A673 (cell line): ENCODE data around the gene PDE6B. TPM values are rescaled to one million over a fixed set of nuclear protein-coding genes. Genes with fewer than 3 reads are reported as not detected.

Experiments used
- BruUV-seq: library from RNA; stranded (reverse); fragments of 400-500 nt; replicated peaks from 2 replicates; lab custom pipeline; 2021; lab: Mats Ljungman, UMichigan
- CTCF ChIA-PET: fragments of 300-600 bp; sonication (Branson Sonifier 250); formaldehyde crosslinking; loops from one replicate; lab custom pipeline; 2022; ENCODE audit warnings: antibody characterized with exemption; lab: Charles Lee
- POLR2A ChIA-PET: fragments of 300-600 bp; sonication (Branson Sonifier 250); formaldehyde crosslinking; loops from one replicate; lab custom pipeline; 2022; ENCODE audit warnings: antibody characterized with exemption; ENCODE audit not compliant: low non-redundant PET; lab: Charles Lee
- DNase-seq: peaks from one replicate; pipeline ENCODE4 v3.0.0-alpha.2; 2015; ENCODE audit warnings: low spot score
- H3K27ac ChIP-seq: fragments of 200-600 bp; sonication (generic); 2 replicates; pipeline ENCODE4 v1.5.1; 2016; ENCODE audit warnings: mixed run types, low read depth, mild to moderate bottlenecking, mixed read lengths, antibody characterized with exemption, low read length; ENCODE audit not compliant: poor library complexity, severe bottlenecking
- H3K27me3 ChIP-seq: fragments of 200-600 bp; sonication (generic); replicated peaks from 2 replicates; pipeline ENCODE4 v1.6.1; 2017; ENCODE audit warnings: mixed run types, low read depth, mild to moderate bottlenecking, mixed read lengths, antibody characterized with exemption, low read length; ENCODE audit not compliant: insufficient read depth, poor library complexity
- H3K36me3 ChIP-seq: fragments of 200-600 bp; sonication (generic); 2 replicates; pipeline ENCODE4 v1.6.1; 2016; ENCODE audit warnings: mixed run types, mild to moderate bottlenecking, mixed read lengths, antibody characterized with exemption, low read length; ENCODE audit not compliant: insufficient read depth, poor library complexity, severe bottlenecking
- H3K4me1 ChIP-seq: fragments of 200-600 bp; sonication (generic); 2 replicates; pipeline ENCODE4 v1.6.1; 2017; ENCODE audit warnings: mixed run types, mild to moderate bottlenecking, mixed read lengths, antibody characterized with exemption, low read length; ENCODE audit not compliant: insufficient read depth, poor library complexity, severe bottlenecking
- H3K4me3 ChIP-seq: fragments of 200-600 bp; sonication (generic); 2 replicates; pipeline ENCODE4 v1.5.1; 2016; ENCODE audit warnings: low read depth, mixed run types, mild to moderate bottlenecking, mixed read lengths, low read length; ENCODE audit not compliant: poor library complexity, severe bottlenecking
- H3K9me3 ChIP-seq: fragments of 200-600 bp; sonication (generic); 2 replicates; pipeline ENCODE4 v1.6.1; 2016; ENCODE audit warnings: mixed run types, low read depth, mild to moderate bottlenecking, mixed read lengths, antibody characterized with exemption, low read length; ENCODE audit not compliant: poor library complexity, severe bottlenecking
- CTCF ChIP-seq: fragments of 300-800, 200-600 bp; sonication (generic); conservative IDR thresholded peaks from 2 replicates; pipeline ENCODE4 v1.5.1; 2017; ENCODE audit warnings: low read depth, mild to moderate bottlenecking, antibody characterized with exemption, low read length, moderate library complexity, mixed read lengths
- EZH2 ChIP-seq: fragments of 200-600 bp; sonication (generic); IDR thresholded peaks from 2 replicates; pipeline ENCODE4 v1.6.1; 2017; ENCODE audit warnings: borderline replicate concordance, low read depth, mild to moderate bottlenecking, mixed read lengths, antibody characterized with exemption, low read length; ENCODE audit not compliant: poor library complexity, severe bottlenecking
- intact Hi-C: fragments of 100-400 bp; cut with micrococcal nuclease; formaldehyde crosslinking; loops from one replicate; pipeline ENCODE4 v1.10.0; 2022; ENCODE audit not compliant: unreplicated experiment
- total RNA-seq: library from RNA; stranded (reverse); gene quantifications from 2 replicates; pipeline ENCODE4 v1.2.3, GENCODE V29; 2021

PDE6B gene
- total RNA-seq, 1 experiment from 2014 or later: 10.4 TPM

- no peak for TF ChIP-seq CTCF
- TF ChIP-seq EZH2: no peak
- no peaks in the 10 kb centered on the region for H3K36me3 ChIP-seq
- ChIA-PET POLR2A (no interaction called here), CTCF (no interaction called here)
- no peaks in the 10 kb centered on the region for H3K9me3 ChIP-seq
- no peak overlapping the region for H3K4me3 ChIP-seq
- H3K27me3 ChIP-seq: no peaks in the 10 kb centered on the region
- no peaks in the 10 kb centered on the region for H3K4me1 ChIP-seq
- DNase-seq: no peak
- no peak overlapping the region for H3K27ac ChIP-seq
- BruUV-seq: no TSS peak
- intact Hi-C loops: no loop called here
Observed at GRCh38 chr4:657338-657833, 32.0 kb downstream of the PDE6B start.

- intact Hi-C loops: no loop called here
- no peak for DNase-seq
- Histone ChIP-seq H3K27ac (no peak overlapping the region), H3K27me3 (no peaks in the 10 kb centered on the region), H3K4me1 (no peaks in the 10 kb centered on the region), H3K4me3 (no peak overlapping the region), H3K9me3 (no peaks in the 10 kb centered on the region), H3K36me3 (no peaks in the 10 kb centered on the region)
- no TSS peak for BruUV-seq
- ChIA-PET CTCF (no interaction called here), POLR2A (no interaction called here)
- no peak for TF ChIP-seq EZH2
- no peak for TF ChIP-seq CTCF
Observed at GRCh38 chr4:657834-658667, 32.7 kb downstream of the PDE6B start.

DNA sequence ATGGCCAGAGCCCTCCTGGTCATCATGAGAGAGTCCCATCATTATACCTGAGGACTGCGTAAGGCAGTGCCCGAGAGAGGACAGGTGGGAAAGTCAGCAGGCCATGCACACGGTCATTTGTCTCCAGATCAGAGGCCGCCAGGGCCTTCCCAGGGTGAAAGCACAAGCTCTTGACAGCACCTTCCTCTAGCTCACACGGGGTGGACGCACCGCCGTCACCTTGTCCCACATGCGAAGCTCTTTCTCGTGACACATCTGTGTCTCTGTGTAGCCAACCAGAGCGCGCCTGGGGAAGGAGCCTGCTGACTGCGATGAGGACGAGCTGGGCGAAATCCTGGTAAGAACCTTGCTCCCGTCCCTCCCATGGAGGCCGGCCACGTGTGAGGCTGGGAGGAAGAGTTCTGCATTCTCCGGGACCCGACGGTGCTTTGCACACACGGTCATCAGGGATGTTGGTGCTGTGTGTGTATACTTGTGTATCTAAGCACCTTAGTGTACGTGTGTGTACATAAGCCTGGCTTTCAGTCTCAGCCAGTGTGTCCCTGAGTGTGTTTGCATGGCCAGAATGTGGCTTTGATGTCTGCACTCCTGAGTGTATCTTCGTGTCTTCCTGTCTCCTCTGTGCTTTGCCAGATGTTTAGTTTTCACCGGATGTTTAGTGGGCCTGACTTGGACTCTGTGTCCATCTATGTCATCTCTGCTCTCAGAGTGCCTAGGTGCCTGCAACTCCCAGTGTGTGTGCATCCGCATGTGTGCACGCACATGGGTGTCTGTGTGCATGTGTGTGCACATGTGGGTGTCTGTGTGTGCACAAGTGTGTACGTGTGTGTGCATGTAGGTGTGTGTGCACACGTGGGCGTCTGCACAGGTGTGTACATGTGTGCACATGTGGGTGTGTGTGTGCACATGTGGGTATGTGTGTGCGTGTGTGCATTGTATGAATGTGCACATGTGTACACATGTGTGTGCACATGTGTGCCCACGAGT, 33.6 kb downstream of the PDE6B start:
- ChIA-PET POLR2A (no interaction called here), CTCF (no interaction called here)
- Histone ChIP-seq H3K27me3 (no peaks in the 10 kb centered on the region), H3K27ac (no peak overlapping the region), H3K4me1 (no peaks in the 10 kb centered on the region), H3K9me3 (no peaks in the 10 kb centered on the region), H3K36me3 (no peaks in the 10 kb centered on the region), H3K4me3 (no peak overlapping the region)
- DNase-seq: no peak
- intact Hi-C loops: no loop called here
- no TSS peak for BruUV-seq
- no peak for TF ChIP-seq CTCF
- no peak for TF ChIP-seq EZH2
